ENCODE measurements around the gene GET3. TPM values are rescaled to one million over a fixed set of nuclear protein-coding genes. Genes with fewer than 3 reads are reported as not detected.

Gene GET3
- total RNA-seq, 1 donor from 2014 or later, result 58.4 TPM

GRCh38 chr19:12773571-12773970 is 36.3 kb downstream of the GET3 start:
- no peak for DNase-seq (ENCODE audit: low spot score)
- intact Hi-C loops (cut with DNase I), result loop anchor here (1.0 kb wide), 1 partner anchor 40 kb away; no protein-coding TSS in a partner anchor

GRCh38 chr19:12774588-12775555 is 37.6 kb downstream of the GET3 start, which contains the start of gene HOOK2:
Gene HOOK2 (minus strand): TSS chr19:12775552. CDS start chr19:12775449, 103 bp downstream.
- peak; percentile 86 for DNase-seq (ENCODE audit: low spot score)
- intact Hi-C loops (cut with DNase I), result no loop called here

GRCh38 chr19:12777217-12778016 is 40.1 kb downstream of the GET3 start:
- intact Hi-C loops (cut with DNase I), result loop anchor here (1.0 kb wide), 1 partner anchor 17 kb away; no protein-coding TSS in a partner anchor

GRCh38 chr19:12778017-12778904 is 41.0 kb downstream of the GET3 start:
- intact Hi-C loops (cut with DNase I), result loop anchor here (1.0 kb wide), 1 partner anchor 16 kb away; no protein-coding TSS in a partner anchor
- peak; percentile 90 for DNase-seq (ENCODE audit: low spot score)

More at GRCh38 chr19:12777217-12778016, 40.1 kb downstream of the GET3 start:
- peak; percentile 92 for DNase-seq (ENCODE audit: low spot score)

GRCh38 chr19:12778905-12779161 is 41.5 kb downstream of the GET3 start:
- intact Hi-C loops (cut with DNase I), result loop anchor here (1.0 kb wide), 1 partner anchor 15 kb away; no protein-coding TSS in a partner anchor
- DNase-seq (ENCODE audit: low spot score), result no peak

- DNase-seq (ENCODE audit: low spot score), result no peak
- intact Hi-C loops (cut with DNase I), result no loop called here
Measured at GRCh38 chr19:12779162-12779993, 42.1 kb downstream of the GET3 start.

GRCh38 chr19:12782174-12782423 is 44.8 kb downstream of the GET3 start:
- intact Hi-C loops (cut with DNase I), result no loop called here
- DNase-seq (ENCODE audit: low spot score), result no peak

- intact Hi-C loops (cut with DNase I), result no loop called here
- DNase-seq (ENCODE audit: low spot score), result peak; percentile 95
Measured at GRCh38 chr19:12782424-12783290, 45.4 kb downstream of the GET3 start.

- intact Hi-C loops (cut with DNase I), result no loop called here
- DNase-seq (ENCODE audit: low spot score), result no peak
Measured at GRCh38 chr19:12783291-12783848, 46.1 kb downstream of the GET3 start.

GRCh38 chr19:12783849-12784393 is 46.6 kb downstream of the GET3 start:
- DNase-seq (ENCODE audit: low spot score), result peak; percentile 86
- intact Hi-C loops (cut with DNase I), result no loop called here

- DNase-seq (ENCODE audit: low spot score), result no peak
- intact Hi-C loops (cut with DNase I), result no loop called here
Measured at GRCh38 chr19:12784394-12784870, 47.1 kb downstream of the GET3 start.

GRCh38 chr19:12784871-12785430 is 47.7 kb downstream of the GET3 start:
- intact Hi-C loops (cut with DNase I), result no loop called here

GRCh38 chr19:12785431-12786031 is 48.2 kb downstream of the GET3 start:
- intact Hi-C loops (cut with DNase I), result no loop called here

More at GRCh38 chr19:12784871-12785430, 47.7 kb downstream of the GET3 start:
- DNase-seq (ENCODE audit: low spot score), result no peak

GRCh38 chr19:12786141-12786870 is 49.0 kb downstream of the GET3 start:
- intact Hi-C loops (cut with DNase I), result no loop called here
- DNase-seq (ENCODE audit: low spot score), result peak; percentile 85

More at GRCh38 chr19:12785431-12786031, 48.2 kb downstream of the GET3 start:
- peak; percentile 84 for DNase-seq (ENCODE audit: low spot score)

GRCh38 chr19:12786952-12787351 is 49.7 kb downstream of the GET3 start:
- no peak for DNase-seq (ENCODE audit: low spot score)
- intact Hi-C loops (cut with DNase I), result no loop called here

GRCh38 chr19:12787458-12787857 is 50.2 kb downstream of the GET3 start:
- no peak for DNase-seq (ENCODE audit: low spot score)
- intact Hi-C loops (cut with DNase I), result no loop called here
